SK-N-SH treated with all-trans-retinoic acid at 6 μM for 48 hours (cell line): ENCODE results near the gene PILRA.
A peak's percentile ranks its signal among the peaks of the same experiment; 100 is the strongest.

ENCODE experiments used
- ARNTL ChIP-seq: fragments of 450-650 bp; formaldehyde crosslinking; IDR thresholded peaks from 2 replicates; pipeline ENCODE4 v1.5.0; 2020; ENCODE audit warnings: low read depth, mild to moderate bottlenecking, moderate library complexity, borderline replicate concordance
- ESRRG ChIP-seq: fragments of 250-450 bp; sonication (Bioruptor Pico); IDR thresholded peaks from 2 replicates; pipeline ENCODE4 v1.6.1; 2021; ENCODE audit warnings: mild to moderate bottlenecking
- OSR1 ChIP-seq: fragments of 250-450 bp; sonication (Bioruptor Pico); IDR thresholded peaks from 2 replicates; pipeline ENCODE4 v1.8.0; 2022; ENCODE audit warnings: moderate library complexity, mild to moderate bottlenecking, inconsistent platforms
- PATZ1 ChIP-seq: fragments of 250-450 bp; sonication (Bioruptor Pico); IDR thresholded peaks from 2 replicates; pipeline ENCODE4 v1.8.0; 2020; ENCODE audit warnings: mild to moderate bottlenecking, moderate library complexity, borderline replicate concordance
- PPARA ChIP-seq: fragments of 250-450 bp; sonication (Bioruptor Pico); IDR thresholded peaks from 2 replicates; pipeline ENCODE4 v1.5.0; 2020; ENCODE audit warnings: mild to moderate bottlenecking, borderline replicate concordance
- RARB ChIP-seq: fragments of 250-450 bp; sonication (Bioruptor Pico); IDR thresholded peaks from 2 replicates; pipeline ENCODE4 v1.8.0; 2021; ENCODE audit warnings: mild to moderate bottlenecking, moderate library complexity
- TCF4 ChIP-seq: fragments of 250-450 bp; sonication (Bioruptor Pico); IDR thresholded peaks from 2 replicates; pipeline ENCODE4 v1.8.0; 2021; ENCODE audit warnings: mild to moderate bottlenecking, moderate library complexity, borderline replicate concordance
- ZFP3 ChIP-seq: fragments of 250-450 bp; sonication (Bioruptor Pico); IDR thresholded peaks from 2 replicates; pipeline ENCODE4 v1.5.0; 2020; ENCODE audit warnings: mild to moderate bottlenecking, moderate library complexity
- ZNF565 ChIP-seq: fragments of 450-650 bp; formaldehyde crosslinking; conservative IDR thresholded peaks from 2 replicates; pipeline ENCODE4 v1.5.0; 2020; ENCODE audit warnings: low read depth, mild to moderate bottlenecking, moderate library complexity
- ZNF8 ChIP-seq: fragments of 450-650 bp; formaldehyde crosslinking; IDR thresholded peaks from 2 replicates; pipeline ENCODE4 v1.5.0; 2020; ENCODE audit warnings: mild to moderate bottlenecking, moderate library complexity
- TF ChIP-seq, protein P1 (sequence below): fragments of 250-450 bp; sonication (Bioruptor Pico); IDR thresholded peaks from 2 replicates; pipeline ENCODE4 v1.5.1; 2020; ENCODE audit warnings: low read depth, mild to moderate bottlenecking, moderate library complexity
- TF ChIP-seq, protein P2 (sequence below): fragments of 250-450 bp; sonication (Bioruptor Pico); IDR thresholded peaks from 2 replicates; pipeline ENCODE4 v1.5.0; 2020; ENCODE audit warnings: mild to moderate bottlenecking, moderate library complexity

DNA sequence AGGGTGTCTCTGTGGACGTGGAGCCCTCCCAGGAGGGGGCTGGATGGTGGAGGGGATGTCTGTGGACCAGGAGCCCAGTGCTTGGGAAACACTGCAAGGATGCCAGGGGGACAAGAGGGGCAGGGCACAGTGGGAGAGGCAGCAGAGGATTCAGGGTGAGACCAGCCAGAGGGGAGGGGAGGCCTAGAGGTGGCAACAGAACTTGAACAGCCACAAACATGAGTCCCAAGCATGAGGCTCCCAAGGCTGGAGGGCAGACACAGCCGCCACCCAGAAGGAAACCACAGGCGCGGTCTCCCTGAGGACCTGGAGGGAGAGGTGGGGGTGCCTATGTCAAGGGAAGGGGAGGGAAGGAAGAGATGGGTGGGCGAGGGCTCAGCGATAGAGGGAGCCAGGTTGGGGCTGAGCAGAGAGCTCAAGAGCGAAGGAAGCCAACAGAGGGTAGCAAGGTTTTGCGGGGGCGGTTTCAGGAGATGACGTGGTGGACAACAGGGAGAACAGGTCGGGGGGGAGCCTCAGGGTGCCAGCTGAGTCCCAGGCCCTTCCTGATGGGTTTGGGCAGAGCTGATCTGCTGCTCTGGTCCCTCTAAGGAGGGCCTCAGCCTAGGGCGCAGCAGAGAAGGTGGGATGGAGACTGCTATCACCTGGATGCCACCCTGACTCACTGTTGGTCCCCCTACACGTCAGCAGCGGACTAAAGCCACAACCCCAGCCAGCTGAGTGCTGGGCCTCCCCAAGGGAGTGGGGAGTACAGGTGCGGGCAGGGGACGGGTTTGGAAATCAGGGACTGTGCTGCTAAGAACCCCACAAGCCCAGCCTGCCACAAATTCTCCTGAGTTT is 6.7 kb upstream of the PILRA start:
- TF ChIP-seq TCF4 (CRISPR knock-in tag) (no peak), PPARA (no peak), ESRRG (no peak), PATZ1 (CRISPR knock-in tag) (no peak), OSR1 (CRISPR knock-in tag) (no peak), ZFP3 (CRISPR knock-in tag) (no peak), ZNF565 (CRISPR knock-in tag) (no peak), ZNF8 (CRISPR knock-in tag) (no peak), ARNTL (CRISPR knock-in tag) (no peak), RARB (CRISPR knock-in tag) (no peak)
- TF ChIP-seq, protein P1, sequence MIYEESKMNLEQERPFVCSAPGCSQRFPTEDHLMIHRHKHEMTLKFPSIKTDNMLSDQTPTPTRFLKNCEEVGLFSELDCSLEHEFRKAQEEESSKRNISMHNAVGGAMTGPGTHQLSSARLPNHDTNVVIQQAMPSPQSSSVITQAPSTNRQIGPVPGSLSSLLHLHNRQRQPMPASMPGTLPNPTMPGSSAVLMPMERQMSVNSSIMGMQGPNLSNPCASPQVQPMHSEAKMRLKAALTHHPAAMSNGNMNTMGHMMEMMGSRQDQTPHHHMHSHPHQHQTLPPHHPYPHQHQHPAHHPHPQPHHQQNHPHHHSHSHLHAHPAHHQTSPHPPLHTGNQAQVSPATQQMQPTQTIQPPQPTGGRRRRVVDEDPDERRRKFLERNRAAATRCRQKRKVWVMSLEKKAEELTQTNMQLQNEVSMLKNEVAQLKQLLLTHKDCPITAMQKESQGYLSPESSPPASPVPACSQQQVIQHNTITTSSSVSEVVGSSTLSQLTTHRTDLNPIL = peak; percentile 17; the same call in 1 of the 2 replicates
- TF ChIP-seq, protein P2, sequence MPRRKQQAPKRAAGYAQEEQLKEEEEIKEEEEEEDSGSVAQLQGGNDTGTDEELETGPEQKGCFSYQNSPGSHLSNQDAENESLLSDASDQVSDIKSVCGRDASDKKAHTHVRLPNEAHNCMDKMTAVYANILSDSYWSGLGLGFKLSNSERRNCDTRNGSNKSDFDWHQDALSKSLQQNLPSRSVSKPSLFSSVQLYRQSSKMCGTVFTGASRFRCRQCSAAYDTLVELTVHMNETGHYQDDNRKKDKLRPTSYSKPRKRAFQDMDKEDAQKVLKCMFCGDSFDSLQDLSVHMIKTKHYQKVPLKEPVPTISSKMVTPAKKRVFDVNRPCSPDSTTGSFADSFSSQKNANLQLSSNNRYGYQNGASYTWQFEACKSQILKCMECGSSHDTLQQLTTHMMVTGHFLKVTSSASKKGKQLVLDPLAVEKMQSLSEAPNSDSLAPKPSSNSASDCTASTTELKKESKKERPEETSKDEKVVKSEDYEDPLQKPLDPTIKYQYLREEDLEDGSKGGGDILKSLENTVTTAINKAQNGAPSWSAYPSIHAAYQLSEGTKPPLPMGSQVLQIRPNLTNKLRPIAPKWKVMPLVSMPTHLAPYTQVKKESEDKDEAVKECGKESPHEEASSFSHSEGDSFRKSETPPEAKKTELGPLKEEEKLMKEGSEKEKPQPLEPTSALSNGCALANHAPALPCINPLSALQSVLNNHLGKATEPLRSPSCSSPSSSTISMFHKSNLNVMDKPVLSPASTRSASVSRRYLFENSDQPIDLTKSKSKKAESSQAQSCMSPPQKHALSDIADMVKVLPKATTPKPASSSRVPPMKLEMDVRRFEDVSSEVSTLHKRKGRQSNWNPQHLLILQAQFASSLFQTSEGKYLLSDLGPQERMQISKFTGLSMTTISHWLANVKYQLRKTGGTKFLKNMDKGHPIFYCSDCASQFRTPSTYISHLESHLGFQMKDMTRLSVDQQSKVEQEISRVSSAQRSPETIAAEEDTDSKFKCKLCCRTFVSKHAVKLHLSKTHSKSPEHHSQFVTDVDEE = no peak
